Renal pelvis (tissue), 4 donors: Measurements from ENCODE around the gene CTDSP1. TPM values are rescaled to one million over a fixed set of nuclear protein-coding genes. Genes with fewer than 3 reads are reported as not detected.

Source experiments
- DNase-seq: peaks from one replicate; pipeline ENCODE4 v3.0.0-alpha.2; 2013
- polyA plus RNA-seq, 3 donors: library from polyadenylated mRNA; unstranded; fragments of 120-200 nt; gene quantifications; one replicate each; pipeline ENCODE4 v1.2.1, GENCODE V29; 2013; ENCODE audit not compliant: insufficient read length in 3 of 3

Gene CTDSP1
- polyA plus RNA-seq, 3 donors: 155 to 174 (median 165) TPM

- DNase-seq: no peak
Observed at GRCh38 chr2:218446547-218446946, 46.9 kb downstream of the CTDSP1 start.

- no peak for DNase-seq
Observed at GRCh38 chr2:218447072-218447471, 47.4 kb downstream of the CTDSP1 start.

GRCh38 chr2:218448934-218449333 is 49.3 kb downstream of the CTDSP1 start:
- no peak for DNase-seq

GRCh38 chr2:218452079-218452478 is 52.4 kb downstream of the CTDSP1 start:
- DNase-seq: no peak

Other genes starting within 250 kb of the CTDSP1 start
- under 1 TPM in 1 of 3 donors, not detected in 2; 0.07 TPM for gene CXCR1, start 232.9 kb upstream of the CTDSP1 start, polyA plus RNA-seq
- gene ARPC2, start 182.7 kb upstream of the CTDSP1 start, polyA plus RNA-seq: 100 to 1,000 TPM; 235 to 239 (median 237) TPM
- 1 to 10 TPM; 1.8 to 2.7 (median 2.2) TPM for gene GPBAR1, start 138.9 kb upstream of the CTDSP1 start, polyA plus RNA-seq
- 100 to 1,000 TPM; 137 to 150 (median 144) TPM for gene AAMP, start 129.7 kb upstream of the CTDSP1 start, polyA plus RNA-seq
- 100 to 1,000 TPM; 115 to 131 (median 115) TPM for gene PNKD, start 129.3 kb upstream of the CTDSP1 start, polyA plus RNA-seq
- 10 to 100 TPM; 86.5 to 96.9 (median 90.6) TPM for gene TMBIM1, start 107.4 kb upstream of the CTDSP1 start, polyA plus RNA-seq
- gene CATIP, start 43.0 kb upstream of the CTDSP1 start, polyA plus RNA-seq: 1 to 10 TPM; 5.6 to 7.6 (median 6.2) TPM
- 1 to 10 TPM in 1 of 3 donors, under 1 TPM in 2; 0.87 to 1.6 (median 0.99) TPM for gene SLC11A1, start 17.6 kb upstream of the CTDSP1 start, polyA plus RNA-seq
- 10 to 100 TPM; 22.8 to 40.0 (median 32.8) TPM for gene VIL1, start 19.3 kb downstream of the CTDSP1 start, polyA plus RNA-seq
- 10 to 100 TPM; 16.1 to 22.6 (median 16.4) TPM for gene USP37, start 168.5 kb downstream of the CTDSP1 start, polyA plus RNA-seq
- gene CNOT9, start 169.0 kb downstream of the CTDSP1 start, polyA plus RNA-seq: 10 to 100 TPM; 47.2 to 57.9 (median 57.1) TPM
- 10 to 100 TPM in 1 of 3 donors, 1 to 10 TPM in 2; 8.2 to 10.1 (median 9.6) TPM for gene PLCD4, start 208.0 kb downstream of the CTDSP1 start, polyA plus RNA-seq